BLaER1 (cell line): ENCODE measurements around the gene TXK.

Experiments
- H3K27ac ChIP-seq: shearing (Covaris generic); formaldehyde crosslinking; 2 replicates; pipeline ENCODE4 v1.8.1; 2022
- H3K27me3 ChIP-seq: shearing (Covaris generic); formaldehyde crosslinking; 2 replicates; pipeline ENCODE4 v1.8.1; 2022
- H3K36me3 ChIP-seq: shearing (Covaris generic); formaldehyde crosslinking; 2 replicates; pipeline ENCODE4 v1.8.1; 2022
- H3K4me1 ChIP-seq: shearing (Covaris generic); formaldehyde crosslinking; 2 replicates; pipeline ENCODE4 v1.8.1; 2022
- H3K4me2 ChIP-seq: shearing (Covaris generic); formaldehyde crosslinking; 2 replicates; pipeline ENCODE4 v1.8.1; 2022
- H3K4me3 ChIP-seq: shearing (Covaris generic); formaldehyde crosslinking; 2 replicates; pipeline ENCODE4 v1.8.1; 2022
- H3K9ac ChIP-seq: shearing (Covaris generic); formaldehyde crosslinking; 2 replicates; pipeline ENCODE4 v1.8.1; 2022
- H3K9me3 ChIP-seq: shearing (Covaris generic); formaldehyde crosslinking; 2 replicates; pipeline ENCODE4 v1.8.1; 2022
- H4K20me1 ChIP-seq: shearing (Covaris generic); formaldehyde crosslinking; 2 replicates; pipeline ENCODE4 v1.8.1; 2022
- Cebpa-rat ChIP-seq: shearing (Covaris generic); IDR thresholded peaks from 2 replicates; pipeline ENCODE4 v1.8.1; 2022

Gene TXK

DNA sequence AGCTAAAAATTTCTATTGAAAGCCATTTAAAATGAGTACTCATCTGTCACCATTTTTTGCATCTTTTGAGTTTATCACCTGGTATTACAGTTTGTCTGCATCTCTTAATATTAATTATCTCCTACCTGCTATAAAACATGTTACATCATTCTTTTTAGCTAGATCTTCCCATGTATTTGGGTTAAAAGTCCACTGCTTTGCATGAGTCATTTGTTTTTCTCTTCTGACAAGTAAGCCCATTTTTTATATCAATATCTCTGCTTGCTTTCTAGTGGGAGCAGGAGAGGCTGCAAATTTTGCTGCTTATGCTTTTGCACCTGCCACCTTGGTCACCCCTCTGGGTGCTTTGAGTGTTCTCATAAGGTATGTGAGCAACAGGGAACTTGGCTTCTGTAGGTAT is 101.3 kb downstream of the TXK start:
- Histone ChIP-seq H3K9me3 (no peaks in the 10 kb centered on the region), H3K9ac (no peak overlapping the region), H3K4me2 (no peak overlapping the region), H3K4me1 (peaks cover 15% of the 10 kb centered on the region), H3K4me3 (no peak overlapping the region), H3K27ac (no peak overlapping the region), H3K27me3 (no peaks in the 10 kb centered on the region), H3K36me3 (no peaks in the 10 kb centered on the region), H4K20me1 (no peaks in the 10 kb centered on the region)
- TF ChIP-seq Cebpa-rat, result no peak

DNA sequence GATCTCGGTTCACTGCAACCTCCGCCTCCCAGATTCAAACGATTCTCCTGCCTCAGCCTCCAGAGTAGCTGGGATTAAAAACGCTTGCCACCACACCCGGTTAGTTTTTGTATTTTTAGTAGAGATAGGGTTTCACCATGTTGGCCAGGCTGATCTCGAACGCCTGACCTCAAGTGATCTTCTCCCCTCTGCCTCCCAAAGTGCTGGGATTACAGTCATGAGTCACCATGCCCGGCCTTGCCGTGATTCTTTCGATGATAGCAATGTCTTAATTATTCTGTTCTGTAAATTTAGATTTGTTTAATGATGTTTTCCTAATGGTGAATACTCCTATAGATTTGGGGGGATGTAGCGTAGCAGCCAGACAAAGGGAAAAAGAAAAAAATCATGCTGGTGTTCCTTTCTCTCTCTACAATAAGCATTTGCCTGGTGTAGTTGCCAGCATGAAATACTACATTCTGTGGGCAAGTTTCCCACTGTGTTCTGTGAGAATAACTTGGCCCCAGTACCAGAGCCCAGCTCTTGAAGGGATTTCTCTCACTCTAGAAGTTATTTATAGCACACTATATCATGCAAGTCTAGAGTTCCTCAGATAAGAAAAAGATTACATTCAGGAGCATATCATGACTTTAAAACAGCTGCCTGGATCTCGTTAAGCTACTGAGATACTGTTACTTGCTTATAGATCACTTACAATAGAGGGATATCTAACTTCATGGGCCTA is 102.1 kb downstream of the TXK start:
- Histone ChIP-seq H3K9ac (no peak overlapping the region), H3K4me2 (no peak overlapping the region), H3K36me3 (no peaks in the 10 kb centered on the region)

GRCh38 chr4:48030470-48030869 is 103.6 kb downstream of the TXK start:
- Histone ChIP-seq H3K36me3 (no peaks in the 10 kb centered on the region), H4K20me1 (no peaks in the 10 kb centered on the region), H3K4me1 (no peaks in the 10 kb centered on the region), H3K27me3 (no peaks in the 10 kb centered on the region), H3K27ac (no peak overlapping the region), H3K9me3 (no peaks in the 10 kb centered on the region), H3K4me3 (no peak overlapping the region), H3K4me2 (no peak overlapping the region), H3K9ac (no peak overlapping the region)
- TF ChIP-seq Cebpa-rat, result no peak

More for the DNA sequence above, 102.1 kb downstream of the TXK start:
- no peak for TF ChIP-seq Cebpa-rat
- H3K27ac ChIP-seq, result no peak overlapping the region
- H3K4me3 ChIP-seq, result no peak overlapping the region
- H4K20me1 ChIP-seq, result no peaks in the 10 kb centered on the region
- H3K9me3 ChIP-seq, result no peaks in the 10 kb centered on the region
- no peaks in the 10 kb centered on the region for H3K27me3 ChIP-seq
- H3K4me1 ChIP-seq, result peaks cover 11% of the 10 kb centered on the region

DNA sequence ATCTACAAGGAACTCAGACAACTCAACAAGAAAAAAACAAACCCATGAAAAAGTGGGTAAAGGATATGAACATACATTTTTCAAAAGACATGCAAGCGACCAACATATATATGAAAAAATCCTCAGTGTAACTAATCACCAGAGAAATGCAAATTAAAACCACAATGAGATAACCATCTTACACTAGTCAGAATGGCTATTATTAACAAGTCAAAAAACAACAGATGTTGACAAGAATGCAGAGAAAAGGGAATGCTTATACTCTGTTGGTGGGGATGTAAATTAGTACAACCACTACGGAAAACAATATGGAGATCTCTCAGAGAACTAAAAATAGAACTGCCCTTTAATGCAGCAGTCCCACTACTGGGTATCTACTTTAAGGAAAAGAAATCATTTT is 105.4 kb downstream of the TXK start:
- no peak for TF ChIP-seq Cebpa-rat
- Histone ChIP-seq H3K9ac (no peak overlapping the region), H3K4me1 (no peaks in the 10 kb centered on the region), H3K4me3 (no peak overlapping the region), H3K9me3 (no peaks in the 10 kb centered on the region), H4K20me1 (no peaks in the 10 kb centered on the region), H3K36me3 (no peaks in the 10 kb centered on the region), H3K27me3 (no peaks in the 10 kb centered on the region), H3K27ac (no peak overlapping the region), H3K4me2 (no peak overlapping the region)

DNA sequence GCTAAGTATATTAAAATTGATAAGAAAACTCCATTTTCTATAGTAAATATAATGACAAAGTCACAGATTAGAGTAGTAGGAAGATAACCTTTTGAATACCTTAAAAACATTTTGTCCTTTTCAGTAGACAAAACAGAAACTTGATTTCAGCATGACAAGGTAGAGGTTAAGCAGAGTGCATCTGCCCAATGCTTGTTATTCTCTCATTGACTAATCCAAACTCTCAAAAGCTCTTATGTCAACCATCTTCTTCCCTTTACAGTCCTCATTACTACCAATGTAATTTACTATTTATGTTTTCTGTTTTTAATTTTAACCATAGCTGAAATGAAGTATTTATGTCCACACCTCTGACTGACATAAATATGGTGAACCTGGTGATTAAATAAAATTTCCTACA is 106.4 kb downstream of the TXK start:
- Histone ChIP-seq H3K27ac (no peak overlapping the region), H3K9ac (no peak overlapping the region), H3K36me3 (no peaks in the 10 kb centered on the region), H3K4me1 (no peaks in the 10 kb centered on the region), H3K27me3 (no peaks in the 10 kb centered on the region), H3K4me3 (no peak overlapping the region), H4K20me1 (no peaks in the 10 kb centered on the region), H3K4me2 (no peak overlapping the region), H3K9me3 (no peaks in the 10 kb centered on the region)
- TF ChIP-seq Cebpa-rat, result no peak

GRCh38 chr4:48025005-48025404 is 109.0 kb downstream of the TXK start:
- no peaks in the 10 kb centered on the region for H3K4me1 ChIP-seq
- no peak overlapping the region for H3K9ac ChIP-seq
- H3K4me2 ChIP-seq, result no peak overlapping the region
- no peaks in the 10 kb centered on the region for H3K27me3 ChIP-seq
- H3K27ac ChIP-seq, result no peak overlapping the region
- no peaks in the 10 kb centered on the region for H3K36me3 ChIP-seq
- H3K4me3 ChIP-seq, result no peak overlapping the region
- H4K20me1 ChIP-seq, result no peaks in the 10 kb centered on the region
- no peaks in the 10 kb centered on the region for H3K9me3 ChIP-seq
- TF ChIP-seq Cebpa-rat, result no peak

- H3K9ac ChIP-seq, result no peak overlapping the region
- H3K9me3 ChIP-seq, result no peaks in the 10 kb centered on the region
- H3K4me1 ChIP-seq, result no peaks in the 10 kb centered on the region
- H4K20me1 ChIP-seq, result no peaks in the 10 kb centered on the region
- H3K4me2 ChIP-seq, result no peak overlapping the region
- H3K36me3 ChIP-seq, result no peaks in the 10 kb centered on the region
- H3K27me3 ChIP-seq, result no peaks in the 10 kb centered on the region
- no peak for TF ChIP-seq Cebpa-rat
- H3K27ac ChIP-seq, result no peak overlapping the region
- H3K4me3 ChIP-seq, result no peak overlapping the region
These were observed 109.5 kb downstream of the TXK start for GRCh38 chr4:48024522-48024921.

GRCh38 chr4:48022192-48022799 is 111.8 kb downstream of the TXK start:
- no peaks in the 10 kb centered on the region for H3K9me3 ChIP-seq
- peaks cover 6% of the 10 kb centered on the region for H3K27me3 ChIP-seq
- H3K9ac ChIP-seq, result no peak overlapping the region
- no peak overlapping the region for H3K4me3 ChIP-seq
- TF ChIP-seq Cebpa-rat, result no peak
- no peaks in the 10 kb centered on the region for H3K36me3 ChIP-seq
- no peak overlapping the region for H3K27ac ChIP-seq
- H3K4me1 ChIP-seq, result 0 out of 2 replicates have a peak, but pooled peaks cover 3% of the 10 kb centered on the region
- H4K20me1 ChIP-seq, result no peaks in the 10 kb centered on the region
- no peak overlapping the region for H3K4me2 ChIP-seq

DNA sequence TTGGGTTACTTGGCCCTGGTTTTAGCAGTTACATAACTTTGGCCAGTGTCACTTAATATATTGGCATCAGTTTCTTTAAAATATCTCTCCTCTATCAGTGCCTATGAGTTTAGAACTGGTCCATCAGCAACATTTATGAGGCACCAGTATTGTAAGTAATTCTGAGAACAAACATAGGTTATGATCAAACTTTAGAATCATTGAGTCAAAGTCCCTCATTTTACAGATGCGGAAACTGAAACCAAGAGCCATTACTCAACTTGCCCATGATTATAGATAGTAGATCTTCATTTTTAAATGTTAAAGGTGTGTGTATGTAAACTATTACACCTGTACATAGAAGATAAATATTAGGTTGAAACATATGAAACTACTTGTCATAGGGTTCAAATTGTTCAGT is 113.0 kb downstream of the TXK start:
- Histone ChIP-seq H4K20me1 (no peaks in the 10 kb centered on the region), H3K9me3 (no peaks in the 10 kb centered on the region)

DNA sequence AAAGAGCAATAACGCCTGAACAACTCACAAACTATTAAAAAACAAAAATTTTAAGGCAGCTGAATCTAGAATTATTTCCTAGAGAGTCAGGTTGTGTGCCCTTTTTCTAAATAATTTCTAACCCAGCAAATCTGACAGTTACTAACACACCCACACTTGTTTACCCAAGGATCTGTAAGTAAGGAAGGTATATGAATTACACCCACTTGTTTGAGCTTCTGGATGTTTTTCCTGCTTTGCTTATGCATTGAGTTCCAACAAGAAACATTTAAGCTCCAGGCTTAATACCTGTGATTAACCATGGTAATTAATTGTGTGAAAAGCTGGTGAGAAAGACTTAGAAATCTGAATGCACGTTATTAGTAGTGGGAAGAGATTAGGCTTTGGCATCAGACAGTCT is 115.9 kb downstream of the TXK start:
- Histone ChIP-seq H3K27ac (no peak overlapping the region), H3K4me1 (0 out of 2 replicates have a peak, but pooled peaks cover 8% of the 10 kb centered on the region), H3K9ac (no peak overlapping the region), H4K20me1 (no peaks in the 10 kb centered on the region), H3K4me2 (no peak overlapping the region), H3K27me3 (peaks cover 12% of the 10 kb centered on the region), H3K4me3 (no peak overlapping the region), H3K36me3 (no peaks in the 10 kb centered on the region), H3K9me3 (no peaks in the 10 kb centered on the region)
- no peak for TF ChIP-seq Cebpa-rat

More for the DNA sequence above, 113.0 kb downstream of the TXK start:
- no peak for TF ChIP-seq Cebpa-rat
- H3K36me3 ChIP-seq, result no peaks in the 10 kb centered on the region
- no peak overlapping the region for H3K4me2 ChIP-seq
- H3K27me3 ChIP-seq, result peaks cover 12% of the 10 kb centered on the region
- H3K4me3 ChIP-seq, result no peak overlapping the region
- 0 out of 2 replicates have a peak, but pooled peaks cover 8% of the 10 kb centered on the region for H3K4me1 ChIP-seq
- H3K27ac ChIP-seq, result no peak overlapping the region
- no peak overlapping the region for H3K9ac ChIP-seq
